GM23338 (cell line): ENCODE measurements around the gene LRMDA. TPM values are rescaled to one million over a fixed set of nuclear protein-coding genes. Genes with fewer than 3 reads are reported as not detected.

Source experiments
- ATAC-seq: fragments of 200-7000 bp; cut with Tn5 transposase; 3 replicates; pipeline ENCODE4 v1.9.1; 2020
- DNase-seq: peaks from one replicate; pipeline ENCODE4 v3.0.0-alpha.2; 2015; ENCODE audit warnings: low spot score
- H2AFZ ChIP-seq: fragments of 200-600 bp; sonication (generic); 2 replicates; pipeline ENCODE4 v1.8.0; 2016; ENCODE audit warnings: antibody characterized with exemption, mild to moderate bottlenecking, moderate library complexity
- H3F3A ChIP-seq: fragments of 200-600 bp; sonication (generic); replicated peaks from 2 replicates; pipeline ENCODE4 v1.8.0; 2017; ENCODE audit warnings: antibody characterized with exemption, mixed run types, low read depth
- H3K27ac ChIP-seq: fragments of 200-600 bp; sonication (generic); 2 replicates; pipeline ENCODE4 v1.6.1; 2016; ENCODE audit warnings: low read depth
- H3K27me3 ChIP-seq: fragments of 200-600 bp; sonication (generic); 2 replicates; pipeline ENCODE4 v1.8.0; 2016; ENCODE audit warnings: mild to moderate bottlenecking, mixed run types, moderate library complexity; ENCODE audit not compliant: insufficient read depth
- H3K36me3 ChIP-seq: fragments of 200-600 bp; sonication (generic); 2 replicates; pipeline ENCODE4 v1.8.0; 2016; ENCODE audit warnings: mild to moderate bottlenecking; ENCODE audit not compliant: insufficient read depth
- H3K4me1 ChIP-seq: fragments of 200-600 bp; sonication (generic); 2 replicates; pipeline ENCODE4 v1.8.0; 2016; ENCODE audit warnings: mild to moderate bottlenecking, moderate library complexity; ENCODE audit not compliant: insufficient read depth
- H3K4me2 ChIP-seq: fragments of 200-600 bp; sonication (generic); 2 replicates; pipeline ENCODE4 v1.7.1; 2017; ENCODE audit warnings: mixed run types
- H3K4me3 ChIP-seq: fragments of 200-600 bp; sonication (generic); 2 replicates; pipeline ENCODE4 v1.6.1; 2016; ENCODE audit warnings: mixed run types
- H3K79me2 ChIP-seq: fragments of 200-600 bp; sonication (generic); replicated peaks from 2 replicates; pipeline ENCODE4 v1.8.0; 2017; ENCODE audit warnings: mild to moderate bottlenecking; ENCODE audit not compliant: insufficient read depth
- H3K9me2 ChIP-seq: fragments of 200-600 bp; sonication (generic); 2 replicates; pipeline ENCODE4 v1.8.0; 2017; ENCODE audit not compliant: insufficient read depth
- H4K20me1 ChIP-seq: fragments of 200-600 bp; sonication (generic); replicated peaks from 2 replicates; pipeline ENCODE4 v1.8.0; 2017; ENCODE audit warnings: mild to moderate bottlenecking; ENCODE audit not compliant: insufficient read depth
- H3K27ac Mint-ChIP-seq: 2 replicates; pipeline ENCODE4 v1.8.0; 2020; ENCODE audit warnings: inconsistent platforms, mild to moderate bottlenecking, moderate library complexity, mixed read lengths
- H3K27me3 Mint-ChIP-seq: 3 replicates; pipeline ENCODE4 v1.8.0; 2022; ENCODE audit warnings: low read depth, mild to moderate bottlenecking, moderate library complexity, mixed read lengths, inconsistent platforms; ENCODE audit not compliant: insufficient read depth, poor library complexity
- H3K36me3 Mint-ChIP-seq: 3 replicates; pipeline ENCODE4 v1.8.0; 2021; ENCODE audit warnings: low read depth, mild to moderate bottlenecking, inconsistent platforms, moderate library complexity, mixed read lengths
- H3K4me1 Mint-ChIP-seq: 3 replicates; pipeline ENCODE4 v1.8.0; 2020; ENCODE audit warnings: mild to moderate bottlenecking, inconsistent platforms, mixed read lengths
- H3K4me3 Mint-ChIP-seq: 3 replicates; pipeline ENCODE4 v1.8.0; 2021; ENCODE audit warnings: moderate library complexity, mild to moderate bottlenecking, inconsistent platforms, mixed read lengths
- H3K9me3 Mint-ChIP-seq: 3 replicates; pipeline ENCODE4 v1.8.0; 2020; ENCODE audit warnings: moderate library complexity, mild to moderate bottlenecking, inconsistent platforms, mixed read lengths
- CREB1 ChIP-seq: fragments of 250-450 bp; sonication (Bioruptor Pico); IDR thresholded peaks from 2 replicates; pipeline ENCODE4 v1.5.0; 2020; ENCODE audit warnings: low read depth, mild to moderate bottlenecking, moderate library complexity
- CTCF ChIP-seq, 2 experiments: fragments of 200-600 bp in 1 of 2; sonication (generic) in 1 of 2; conservative IDR thresholded peaks; 2 replicates each; pipeline versions ENCODE4 v1.5.1 to v1.6.1; 2016 to 2017; ENCODE audit warnings: antibody characterized with exemption in 2 of 2, low read depth in 2 of 2, mild to moderate bottlenecking in 2 of 2, moderate library complexity in 1 of 2
- EZH2 ChIP-seq: fragments of 200-600 bp; sonication (generic); IDR thresholded peaks from one replicate; pipeline ENCODE4 v1.8.0; 2017; ENCODE audit warnings: antibody characterized with exemption, mild to moderate bottlenecking, low read depth; ENCODE audit not compliant: unreplicated experiment
- EZH2phosphoT487 ChIP-seq: fragments of 200-600 bp; sonication (generic); IDR thresholded peaks from one replicate; pipeline ENCODE4 v1.8.1; 2018; ENCODE audit warnings: antibody characterized with exemption; ENCODE audit not compliant: unreplicated experiment
- JUNB ChIP-seq: IDR thresholded peaks from one replicate; pipeline ENCODE4 v1.6.1; 2016; ENCODE audit warnings: antibody characterized with exemption; ENCODE audit not compliant: unreplicated experiment
- NANOG ChIP-seq: IDR thresholded peaks from 2 replicates; pipeline ENCODE4 v1.6.1; 2016; ENCODE audit warnings: antibody characterized with exemption, borderline replicate concordance
- POLR2AphosphoS5 ChIP-seq: IDR thresholded peaks from 2 replicates; pipeline ENCODE4 v1.6.1; 2016; ENCODE audit warnings: antibody characterized with exemption, low read depth
- REST ChIP-seq: IDR thresholded peaks from one replicate; pipeline ENCODE4 v1.6.1; 2018; ENCODE audit warnings: antibody characterized with exemption; ENCODE audit not compliant: unreplicated experiment
- STAT1 ChIP-seq: IDR thresholded peaks from one replicate; pipeline ENCODE4 v1.6.1; 2016; ENCODE audit warnings: antibody characterized with exemption; ENCODE audit not compliant: unreplicated experiment
- ZNF114 ChIP-seq: fragments of 250-450 bp; sonication (Bioruptor Pico); IDR thresholded peaks from 2 replicates; pipeline ENCODE4 v1.5.0; 2020; ENCODE audit warnings: mild to moderate bottlenecking, moderate library complexity
- ZNF331 ChIP-seq: fragments of 250-450 bp; sonication (Bioruptor Pico); IDR thresholded peaks from 2 replicates; pipeline ENCODE4 v1.5.0; 2020; ENCODE audit warnings: low read depth, mild to moderate bottlenecking, moderate library complexity
- polyA plus RNA-seq: library from polyadenylated mRNA; unstranded; fragments of >200 nt; fragmentation: Nextera tagmentation; extraction: Ambion mirVana; gene quantifications from 2 replicates; pipeline ENCODE4 v1.2.1, GENCODE V29; 2016
- total RNA-seq: library from RNA; depleted of rRNA; stranded (reverse); fragments of >200 nt; shearing (Covaris generic); gene quantifications from 2 replicates; pipeline ENCODE4 v1.2.3, GENCODE V29; 2014
- TF ChIP-seq, protein P1 (sequence below): IDR thresholded peaks from 2 replicates; pipeline ENCODE4 v1.6.1; 2016; ENCODE audit warnings: antibody characterized with exemption

Gene LRMDA
- total and polyA plus RNA-seq, 2 experiments from 2014 or later = 0.90 to 1.8 TPM

DNA sequence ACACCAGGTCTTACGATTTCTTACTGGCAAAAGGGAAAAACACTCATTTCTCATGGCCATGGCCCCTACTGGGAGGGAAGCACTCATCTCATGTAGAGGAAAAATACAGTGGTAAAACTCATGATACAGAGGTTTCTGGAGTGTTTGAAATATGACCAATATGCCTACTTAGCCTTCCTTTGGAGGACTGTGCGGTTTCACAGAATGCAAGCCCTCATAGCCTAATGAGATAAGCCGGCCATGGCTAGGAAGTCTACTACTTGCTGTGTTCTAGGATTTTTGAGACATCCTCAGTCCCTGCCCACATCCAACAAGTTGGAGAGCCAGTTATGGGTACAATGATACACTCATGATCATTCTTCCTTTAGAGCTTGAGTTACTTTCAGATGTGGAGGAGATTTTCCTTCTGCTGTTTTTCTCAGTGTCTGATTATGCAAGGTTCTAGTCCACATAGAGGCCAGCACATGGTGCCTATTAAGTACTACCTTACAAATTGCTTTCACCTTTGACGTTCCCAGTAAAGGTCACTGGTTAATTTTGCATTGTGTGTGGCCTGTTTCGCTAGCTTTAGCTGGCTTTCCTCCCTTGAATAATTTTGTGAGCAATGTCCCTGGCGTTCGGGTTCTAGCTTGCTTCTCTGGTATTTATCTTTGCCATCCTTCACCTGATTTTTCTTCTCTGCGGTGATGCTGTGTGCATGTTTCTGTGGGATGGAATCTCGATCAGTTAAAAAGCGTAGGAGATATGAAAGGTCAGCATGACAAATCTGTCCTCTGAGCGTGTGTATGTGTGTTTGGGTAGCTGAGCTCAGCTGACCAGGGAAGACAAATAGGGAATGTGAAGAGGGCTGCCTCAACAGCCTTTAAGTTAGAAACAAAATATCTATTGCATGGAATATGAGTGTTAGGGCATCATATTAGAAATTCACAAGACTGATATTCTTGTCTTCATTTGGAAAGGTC is 295.4 kb downstream of the LRMDA start (continued):
- TF ChIP-seq REST = no peak
- TF ChIP-seq ZNF114 (CRISPR knock-in tag) = no peak
- TF ChIP-seq JUNB = no peak
- TF ChIP-seq, protein P1, sequence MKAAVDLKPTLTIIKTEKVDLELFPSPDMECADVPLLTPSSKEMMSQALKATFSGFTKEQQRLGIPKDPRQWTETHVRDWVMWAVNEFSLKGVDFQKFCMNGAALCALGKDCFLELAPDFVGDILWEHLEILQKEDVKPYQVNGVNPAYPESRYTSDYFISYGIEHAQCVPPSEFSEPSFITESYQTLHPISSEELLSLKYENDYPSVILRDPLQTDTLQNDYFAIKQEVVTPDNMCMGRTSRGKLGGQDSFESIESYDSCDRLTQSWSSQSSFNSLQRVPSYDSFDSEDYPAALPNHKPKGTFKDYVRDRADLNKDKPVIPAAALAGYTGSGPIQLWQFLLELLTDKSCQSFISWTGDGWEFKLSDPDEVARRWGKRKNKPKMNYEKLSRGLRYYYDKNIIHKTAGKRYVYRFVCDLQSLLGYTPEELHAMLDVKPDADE = no peak

DNA sequence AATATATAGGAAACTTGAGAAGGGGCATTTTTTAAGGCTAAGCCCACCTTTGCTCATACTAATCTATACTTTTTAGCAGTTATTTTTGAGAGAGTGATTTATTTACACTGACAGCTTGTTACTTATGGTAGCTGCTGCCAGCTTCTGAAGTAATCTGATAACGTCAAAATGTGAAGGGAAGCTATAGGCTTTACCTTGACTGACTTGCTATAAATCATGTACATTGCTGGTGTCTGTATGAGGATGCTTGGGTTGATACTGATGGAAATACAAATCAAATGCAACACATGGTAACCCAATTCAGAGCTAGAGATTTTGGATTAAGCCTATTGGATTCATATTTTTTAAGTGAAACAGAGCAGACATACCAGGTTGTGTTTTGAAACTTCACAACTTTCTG is 299.4 kb downstream of the LRMDA start:
- Histone ChIP-seq H2AFZ (no peak overlapping the region), H3K9me2 (peaks cover 4% of the 10 kb centered on the region; the same call in 1 of the 2 replicates), H3K36me3 (no peaks in the 10 kb centered on the region), H3K79me2 (no peaks in the 10 kb centered on the region), H3K27ac (no peak overlapping the region), H3K4me3 (no peak overlapping the region), H4K20me1 (no peaks in the 10 kb centered on the region), H3K4me1 (no peaks in the 10 kb centered on the region), H3K4me2 (no peak overlapping the region), H3K27me3 (no peaks in the 10 kb centered on the region), H3F3A (no peaks in the 10 kb centered on the region)
- Mint-ChIP-seq H3K27me3 (no peaks in the 10 kb centered on the region), H3K4me3 (no peak overlapping the region), H3K27ac (no peak overlapping the region), H3K4me1 (peaks cover 2% of the 10 kb centered on the region; the same call in 2 of the 3 replicates), H3K9me3 (no peaks in the 10 kb centered on the region), H3K36me3 (no peaks in the 10 kb centered on the region)
- DNase-seq (no peak), ATAC-seq (no peak)
- TF ChIP-seq REST (no peak), EZH2 (no peak), CREB1 (CRISPR knock-in tag) (no peak), CTCF (conservative IDR thresholded peaks at IDR 0.05; ENCODE audit: low read depth in 2 of 2) (no peak), JUNB (no peak), STAT1 (no peak), EZH2phosphoT487 (no peak), NANOG (no peak), POLR2AphosphoS5 (no peak), ZNF331 (CRISPR knock-in tag) (no peak), ZNF114 (CRISPR knock-in tag) (no peak)
- TF ChIP-seq, protein P1 = no peak
